BE2C (cell line): ENCODE results near the gene EEPD1.

Experiments used
- DNase-seq: peaks from one replicate; pipeline ENCODE4 v3.0.0-alpha.2; 2020
- H3K27me3 ChIP-seq: fragments of 250-450 bp; sonication (Bioruptor Pico); 2 replicates; pipeline ENCODE4 v1.5.1; 2020; ENCODE audit warnings: mild to moderate bottlenecking
- H3K36me3 ChIP-seq: fragments of 250-450 bp; sonication (Bioruptor Pico); 2 replicates; pipeline ENCODE4 v1.5.1; 2020; ENCODE audit warnings: mild to moderate bottlenecking
- H3K4me1 ChIP-seq: fragments of 250-450 bp; sonication (Bioruptor Pico); 2 replicates; pipeline ENCODE4 v1.5.1; 2020
- H3K4me3 ChIP-seq: 2 replicates; pipeline ENCODE4 v1.5.1; 2011; ENCODE audit warnings: low read depth, low read length
- H3K9me3 ChIP-seq: fragments of 250-450 bp; sonication (Bioruptor Pico); 2 replicates; pipeline ENCODE4 v1.5.1; 2020
- TF ChIP-seq, protein P1 (sequence below): IDR thresholded peaks from 2 replicates; pipeline ENCODE4 v1.5.1; 2012; ENCODE audit warnings: mild to moderate bottlenecking, low read depth, low read length

EEPD1 gene

DNA sequence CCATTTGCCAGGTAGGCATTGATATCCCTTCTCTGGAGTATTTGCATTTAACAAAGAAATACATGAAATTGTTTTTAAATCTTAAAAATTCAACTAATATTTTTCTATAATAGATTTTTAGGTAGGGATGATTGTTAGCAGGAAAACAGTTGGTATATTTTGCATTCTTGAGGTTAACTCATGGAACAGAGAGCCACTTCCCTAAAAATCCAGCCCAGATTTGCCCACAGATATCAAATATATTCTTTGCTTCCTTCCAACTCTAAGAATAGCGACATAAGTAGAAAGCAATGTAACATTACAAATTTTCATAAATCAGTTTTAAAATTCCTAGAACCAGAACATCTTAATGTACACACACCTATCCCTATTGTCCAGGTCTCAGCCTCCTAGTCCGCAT lies 191.6 kb downstream of the EEPD1 start:
- no peak for DNase-seq
- TF ChIP-seq, protein P1, sequence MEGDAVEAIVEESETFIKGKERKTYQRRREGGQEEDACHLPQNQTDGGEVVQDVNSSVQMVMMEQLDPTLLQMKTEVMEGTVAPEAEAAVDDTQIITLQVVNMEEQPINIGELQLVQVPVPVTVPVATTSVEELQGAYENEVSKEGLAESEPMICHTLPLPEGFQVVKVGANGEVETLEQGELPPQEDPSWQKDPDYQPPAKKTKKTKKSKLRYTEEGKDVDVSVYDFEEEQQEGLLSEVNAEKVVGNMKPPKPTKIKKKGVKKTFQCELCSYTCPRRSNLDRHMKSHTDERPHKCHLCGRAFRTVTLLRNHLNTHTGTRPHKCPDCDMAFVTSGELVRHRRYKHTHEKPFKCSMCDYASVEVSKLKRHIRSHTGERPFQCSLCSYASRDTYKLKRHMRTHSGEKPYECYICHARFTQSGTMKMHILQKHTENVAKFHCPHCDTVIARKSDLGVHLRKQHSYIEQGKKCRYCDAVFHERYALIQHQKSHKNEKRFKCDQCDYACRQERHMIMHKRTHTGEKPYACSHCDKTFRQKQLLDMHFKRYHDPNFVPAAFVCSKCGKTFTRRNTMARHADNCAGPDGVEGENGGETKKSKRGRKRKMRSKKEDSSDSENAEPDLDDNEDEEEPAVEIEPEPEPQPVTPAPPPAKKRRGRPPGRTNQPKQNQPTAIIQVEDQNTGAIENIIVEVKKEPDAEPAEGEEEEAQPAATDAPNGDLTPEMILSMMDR, result no peak
- no peaks in the 10 kb centered on the region for H3K9me3 ChIP-seq
- H3K4me1 ChIP-seq, result no peaks in the 10 kb centered on the region
- no peaks in the 10 kb centered on the region for H3K27me3 ChIP-seq
- H3K4me3 ChIP-seq, result no peak overlapping the region
- no peaks in the 10 kb centered on the region for H3K36me3 ChIP-seq

DNA sequence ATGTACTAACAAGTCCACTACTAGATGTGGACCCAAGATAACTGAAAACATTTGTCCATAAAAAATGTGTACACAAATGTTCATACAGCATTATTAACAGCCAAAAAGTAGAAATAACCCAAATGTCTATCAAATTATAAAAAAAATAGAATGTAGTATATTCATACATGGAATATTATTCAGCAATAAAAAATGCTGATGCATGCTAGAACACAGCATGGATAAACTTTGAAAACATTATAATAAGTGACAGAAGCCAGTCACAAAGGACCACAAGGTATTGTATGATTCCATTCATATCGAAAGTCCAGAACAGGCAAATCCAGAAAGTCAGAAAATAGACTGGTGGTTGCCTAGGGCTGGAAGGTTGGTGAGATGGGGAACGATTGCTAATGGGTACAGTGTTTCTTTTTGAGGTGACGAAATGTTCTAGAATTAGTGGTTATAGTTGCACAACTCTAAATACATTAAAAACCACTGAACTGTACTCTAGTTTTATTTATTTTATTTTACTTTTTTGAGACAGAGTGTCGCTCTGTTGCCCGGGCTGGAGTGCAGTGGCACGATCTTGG lies 193.3 kb downstream of the EEPD1 start:
- DNase-seq, result no peak
- Histone ChIP-seq H3K4me3 (no peak overlapping the region), H3K9me3 (no peaks in the 10 kb centered on the region), H3K27me3 (no peaks in the 10 kb centered on the region), H3K36me3 (no peaks in the 10 kb centered on the region), H3K4me1 (no peaks in the 10 kb centered on the region)
- TF ChIP-seq, protein P1, result no peak

DNA sequence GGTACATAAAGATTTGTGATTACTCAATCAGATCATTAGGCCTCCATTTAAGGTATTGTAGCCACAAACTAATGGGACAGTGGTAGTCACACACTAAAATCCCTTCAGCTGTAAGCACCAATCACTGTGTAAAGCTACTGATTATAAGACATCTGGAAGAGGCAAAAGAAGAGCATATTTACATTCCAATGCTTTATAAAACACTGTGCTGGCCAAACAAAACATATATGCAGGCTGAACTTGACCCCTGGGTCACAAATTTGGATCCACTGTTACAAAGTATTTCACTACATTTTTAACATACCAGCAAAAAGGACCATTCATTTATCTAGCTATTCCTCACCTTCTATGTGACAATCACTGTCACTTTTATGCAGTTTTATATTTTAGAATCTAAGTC lies 195.2 kb downstream of the EEPD1 start:
- TF ChIP-seq, protein P1, result no peak
- H3K4me1 ChIP-seq, result no peaks in the 10 kb centered on the region
- H3K36me3 ChIP-seq, result no peaks in the 10 kb centered on the region
- no peaks in the 10 kb centered on the region for H3K27me3 ChIP-seq
- H3K4me3 ChIP-seq, result no peak overlapping the region
- no peak for DNase-seq
- H3K9me3 ChIP-seq, result no peaks in the 10 kb centered on the region

DNA sequence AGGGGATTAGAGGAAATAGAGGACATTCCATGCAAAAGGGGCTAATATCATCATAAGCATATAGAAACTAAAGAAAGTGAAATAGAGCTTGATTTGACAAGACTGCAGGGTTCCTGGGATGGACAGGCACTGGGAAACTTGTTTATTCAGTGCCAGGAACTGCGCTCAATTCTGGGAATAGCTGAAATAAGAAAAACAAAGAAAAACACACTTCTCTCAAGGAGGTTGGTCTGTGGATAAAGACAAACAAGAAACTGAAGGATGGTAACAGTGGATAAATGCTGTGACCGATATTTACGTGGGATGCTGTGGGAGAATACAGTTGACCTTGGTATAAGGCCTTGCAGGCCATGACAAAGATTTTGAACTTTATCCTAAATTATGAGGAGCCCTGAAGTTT lies 195.7 kb downstream of the EEPD1 start:
- no peaks in the 10 kb centered on the region for H3K9me3 ChIP-seq
- no peaks in the 10 kb centered on the region for H3K27me3 ChIP-seq
- H3K4me1 ChIP-seq, result no peaks in the 10 kb centered on the region; the same call in 1 of the 2 replicates
- H3K4me3 ChIP-seq, result no peak overlapping the region
- H3K36me3 ChIP-seq, result no peaks in the 10 kb centered on the region
- no peak for DNase-seq
- TF ChIP-seq, protein P1, result no peak

DNA sequence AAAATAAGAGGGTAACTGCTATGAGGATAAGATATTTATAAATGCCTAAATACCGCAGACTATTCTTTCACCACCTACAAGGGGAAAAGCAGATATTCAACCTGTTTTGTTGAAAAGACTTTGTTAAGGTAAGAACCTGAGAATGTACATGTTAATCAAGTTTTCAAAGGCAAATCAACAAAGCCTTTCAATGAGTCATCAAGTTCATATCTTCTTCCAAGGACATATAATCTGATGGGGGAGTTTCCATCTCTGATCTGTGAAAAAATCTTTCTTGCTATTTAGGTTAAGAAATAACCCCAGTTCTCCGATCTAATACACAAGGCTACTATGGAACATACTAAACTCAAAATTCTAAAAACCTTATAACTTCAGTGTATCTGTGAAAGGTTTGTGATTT lies 196.6 kb downstream of the EEPD1 start:
- TF ChIP-seq, protein P1, result no peak
- H3K9me3 ChIP-seq, result no peaks in the 10 kb centered on the region

More for the DNA sequence above, 196.6 kb downstream of the EEPD1 start:
- H3K36me3 ChIP-seq, result no peaks in the 10 kb centered on the region
- H3K27me3 ChIP-seq, result no peaks in the 10 kb centered on the region
- no peak for DNase-seq
- no peak overlapping the region for H3K4me3 ChIP-seq
- H3K4me1 ChIP-seq, result peaks cover 6% of the 10 kb centered on the region; the same call in 1 of the 2 replicates
